Activated T-cell treated with anti-CD3 and anti-CD28 coated beads, Interleukin-2, amount 50 U/mL, for 4 hours (primary cell): ENCODE data around the gene DLGAP3. TPM values are rescaled to one million over a fixed set of nuclear protein-coding genes. Genes with fewer than 3 reads are reported as not detected.

ENCODE experiments used
- ATAC-seq, 2 donors: fragments of 200-7000 bp; cut with Tn5 transposase; one replicate each; pipeline ENCODE4 v1.10.0; 2021
- DNase-seq: peaks from one replicate; pipeline ENCODE4 v3.0.0-alpha.2; 2020
- H3K27me3 Mint-ChIP-seq: one replicate; pipeline ENCODE4 v1.8.0; 2021; ENCODE audit warnings: low read depth, mixed read lengths
- H3K36me3 Mint-ChIP-seq: one replicate; pipeline ENCODE4 v1.8.0; 2022; ENCODE audit warnings: mixed read lengths; ENCODE audit not compliant: insufficient read depth
- H3K4me1 Mint-ChIP-seq: one replicate; pipeline ENCODE4 v1.8.0; 2021; ENCODE audit warnings: low read depth, mixed read lengths
- H3K4me3 Mint-ChIP-seq: one replicate; pipeline ENCODE4 v1.8.0; 2021; ENCODE audit warnings: mild to moderate bottlenecking, moderate library complexity, mixed read lengths
- H3K9me3 Mint-ChIP-seq: one replicate; pipeline ENCODE4 v1.8.0; 2021; ENCODE audit warnings: mixed read lengths
- total RNA-seq, 3 donors: library from RNA; stranded (reverse); gene quantifications; one replicate each; pipeline ENCODE4 v1.2.1, GENCODE V29; 2021

DLGAP3 gene
- total RNA-seq, 3 donors from 2014 or later: 0.98 to 1.5 (median 1.0) TPM

GRCh38 chr1:34923490-34923889 is 6.0 kb downstream of the DLGAP3 start:
- Mint-ChIP-seq H3K4me1 (peaks cover 4% of the 10 kb centered on the region), H3K27me3 (peaks cover 87% of the 10 kb centered on the region), H3K36me3 (no peaks in the 10 kb centered on the region), H3K4me3 (no peak overlapping the region), H3K9me3 (no peaks in the 10 kb centered on the region)
- DNase-seq: no peak
- ATAC-seq: no peak

- DNase-seq: no peak
- Mint-ChIP-seq H3K9me3 (no peaks in the 10 kb centered on the region), H3K27me3 (peaks cover 48% of the 10 kb centered on the region)
Measured at GRCh38 chr1:34918977-34919561, 10.4 kb downstream of the DLGAP3 start.

DNA sequence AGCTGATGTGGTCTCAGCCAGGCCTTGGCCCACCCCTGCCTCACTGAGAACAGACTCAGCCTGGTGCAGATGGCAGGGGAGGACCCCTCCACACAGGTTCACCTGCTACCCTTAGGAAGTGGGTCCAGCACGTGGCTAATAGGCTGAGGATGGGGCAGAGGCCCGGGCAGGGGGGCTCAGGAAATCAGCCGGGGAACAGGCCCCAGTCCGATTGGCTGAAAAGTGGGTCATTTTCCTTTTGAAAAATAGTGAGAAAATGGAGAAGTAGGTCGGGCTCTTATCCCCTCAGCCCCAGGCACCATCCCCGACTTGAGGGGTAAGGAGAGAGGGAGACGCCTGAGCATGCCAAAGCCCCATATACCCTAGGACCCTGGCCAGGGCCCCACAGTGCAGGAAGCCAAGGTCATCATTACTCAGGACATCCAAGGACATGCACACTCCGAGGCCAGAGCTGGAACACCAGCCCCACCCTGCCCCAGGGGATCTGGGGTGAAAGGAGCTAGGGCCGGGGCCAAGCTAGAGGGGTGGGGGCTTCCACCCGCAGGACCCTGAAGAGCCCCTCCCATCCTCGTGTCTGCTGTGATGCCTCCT is 11.0 kb downstream of the DLGAP3 start:
- ATAC-seq (no peak), DNase-seq (no peak)
- Mint-ChIP-seq H3K36me3 (no peaks in the 10 kb centered on the region), H3K27me3 (peaks cover 42% of the 10 kb centered on the region), H3K9me3 (no peaks in the 10 kb centered on the region), H3K4me1 (no peaks in the 10 kb centered on the region), H3K4me3 (no peak overlapping the region)

More at GRCh38 chr1:34918977-34919561, 10.4 kb downstream of the DLGAP3 start:
- no peaks in the 10 kb centered on the region for H3K36me3 Mint-ChIP-seq
- no peak for ATAC-seq
- no peaks in the 10 kb centered on the region for H3K4me1 Mint-ChIP-seq
- H3K4me3 Mint-ChIP-seq: no peak overlapping the region

GRCh38 chr1:34917017-34917416 is 12.4 kb downstream of the DLGAP3 start:
- H3K27me3 Mint-ChIP-seq: peaks cover 27% of the 10 kb centered on the region
- H3K36me3 Mint-ChIP-seq: no peaks in the 10 kb centered on the region
- no peaks in the 10 kb centered on the region for H3K9me3 Mint-ChIP-seq
- H3K4me1 Mint-ChIP-seq: no peaks in the 10 kb centered on the region
- no peak for ATAC-seq
- DNase-seq: no peak
- no peak overlapping the region for H3K4me3 Mint-ChIP-seq

DNA sequence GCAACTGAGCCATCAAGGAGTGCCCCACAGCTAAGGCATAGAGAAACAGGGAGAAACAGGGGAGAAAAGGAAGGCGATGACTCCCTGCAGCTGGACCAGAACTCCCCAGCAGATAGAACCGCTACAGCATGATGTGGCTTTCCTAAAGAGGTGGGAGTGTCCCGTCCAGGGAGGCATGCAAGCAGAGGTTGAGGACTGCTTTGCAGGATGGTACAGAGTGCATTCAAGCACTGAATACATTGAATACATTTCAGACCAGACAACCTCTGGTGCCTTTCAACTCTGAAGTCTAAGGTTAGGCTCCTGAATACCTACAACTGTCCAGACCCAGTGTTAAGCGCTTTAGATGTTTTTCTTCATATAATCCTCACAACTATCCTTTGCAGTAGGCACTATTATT is 13.3 kb downstream of the DLGAP3 start:
- Mint-ChIP-seq H3K36me3 (no peaks in the 10 kb centered on the region), H3K4me1 (no peaks in the 10 kb centered on the region), H3K4me3 (no peak overlapping the region), H3K9me3 (no peaks in the 10 kb centered on the region), H3K27me3 (peaks cover 19% of the 10 kb centered on the region)
- DNase-seq (no peak), ATAC-seq (no peak)

- Mint-ChIP-seq H3K9me3 (no peaks in the 10 kb centered on the region), H3K36me3 (no peaks in the 10 kb centered on the region), H3K4me1 (no peaks in the 10 kb centered on the region), H3K27me3 (peaks cover 17% of the 10 kb centered on the region), H3K4me3 (no peak overlapping the region)
- no peak for ATAC-seq
- no peak for DNase-seq
Measured at GRCh38 chr1:34915521-34915920, 13.9 kb downstream of the DLGAP3 start.

GRCh38 chr1:34914958-34915357 is 14.5 kb downstream of the DLGAP3 start:
- no peaks in the 10 kb centered on the region for H3K36me3 Mint-ChIP-seq
- no peaks in the 10 kb centered on the region for H3K9me3 Mint-ChIP-seq
- H3K27me3 Mint-ChIP-seq: peaks cover 12% of the 10 kb centered on the region
- DNase-seq (no peak), ATAC-seq (no peak)
- no peaks in the 10 kb centered on the region for H3K4me1 Mint-ChIP-seq
- H3K4me3 Mint-ChIP-seq: no peak overlapping the region

GRCh38 chr1:34911465-34911864 is 18.0 kb downstream of the DLGAP3 start:
- Mint-ChIP-seq H3K36me3 (no peaks in the 10 kb centered on the region), H3K4me1 (no peaks in the 10 kb centered on the region), H3K27me3 (peaks cover 2% of the 10 kb centered on the region), H3K9me3 (no peaks in the 10 kb centered on the region), H3K4me3 (no peak overlapping the region)
- DNase-seq (no peak), ATAC-seq (no peak)

GRCh38 chr1:34910425-34910824 is 19.0 kb downstream of the DLGAP3 start:
- peaks cover 2% of the 10 kb centered on the region for H3K27me3 Mint-ChIP-seq
- no peaks in the 10 kb centered on the region for H3K36me3 Mint-ChIP-seq
- ATAC-seq (no peak), DNase-seq (no peak)
- H3K4me1 Mint-ChIP-seq: no peaks in the 10 kb centered on the region
- no peak overlapping the region for H3K4me3 Mint-ChIP-seq
- H3K9me3 Mint-ChIP-seq: no peaks in the 10 kb centered on the region

DNA sequence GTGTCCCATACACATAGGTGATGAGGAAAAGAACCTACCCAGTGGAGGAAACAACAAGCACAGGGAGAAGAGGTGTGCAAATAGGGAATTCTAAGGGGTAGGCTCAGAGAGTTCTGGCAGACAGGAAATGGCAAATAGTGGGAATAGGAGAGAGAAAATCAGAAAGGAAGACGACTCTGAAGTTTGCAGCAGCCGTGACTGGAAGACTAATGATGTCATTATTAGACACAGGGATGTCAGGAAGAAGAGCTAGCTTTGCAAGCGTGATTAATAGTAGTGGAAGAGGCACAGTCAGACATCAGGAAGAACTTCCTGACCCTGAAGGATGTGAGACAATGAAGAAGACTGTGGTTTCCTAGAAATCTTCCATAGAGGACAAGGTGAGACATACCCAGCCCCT is 21.1 kb downstream of the DLGAP3 start:
- no peak overlapping the region for H3K4me3 Mint-ChIP-seq
- no peak for ATAC-seq
- H3K4me1 Mint-ChIP-seq: no peaks in the 10 kb centered on the region
- no peaks in the 10 kb centered on the region for H3K36me3 Mint-ChIP-seq
- H3K9me3 Mint-ChIP-seq: no peaks in the 10 kb centered on the region
- no peak for DNase-seq
- H3K27me3 Mint-ChIP-seq: peaks cover 2% of the 10 kb centered on the region

DNA sequence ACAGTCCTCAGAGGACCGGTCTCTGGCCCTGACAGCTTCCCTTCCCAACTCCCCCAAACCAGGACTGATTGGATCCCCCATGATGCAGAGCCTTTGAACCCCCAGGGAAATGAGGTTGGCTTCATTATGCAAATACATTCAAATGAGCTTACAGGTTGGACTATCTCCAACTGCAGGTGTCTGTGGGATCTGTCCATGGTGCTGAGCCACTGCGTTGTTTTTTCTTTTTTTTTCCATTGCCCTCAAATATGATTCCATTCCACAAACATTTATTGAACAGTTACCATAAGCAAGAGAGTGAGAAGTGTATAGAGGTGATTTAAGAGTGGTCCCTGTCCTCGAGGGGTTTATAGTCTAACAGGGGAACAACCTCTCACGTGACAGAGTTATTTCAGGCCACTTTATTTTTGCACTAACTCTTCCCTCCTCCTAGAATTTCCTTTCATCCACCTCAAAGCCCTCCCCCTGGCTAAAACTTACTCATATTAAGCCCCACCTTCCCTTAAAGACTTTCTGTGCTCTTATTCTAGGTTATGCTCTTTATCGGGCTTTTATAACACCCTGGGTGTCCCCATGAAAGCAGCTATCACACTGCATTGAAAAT is 21.9 kb downstream of the DLGAP3 start:
- Mint-ChIP-seq H3K4me1 (no peaks in the 10 kb centered on the region), H3K4me3 (no peak overlapping the region), H3K27me3 (peaks cover 2% of the 10 kb centered on the region), H3K9me3 (no peaks in the 10 kb centered on the region), H3K36me3 (no peaks in the 10 kb centered on the region)
- DNase-seq: no peak
- no peak for ATAC-seq

GRCh38 chr1:34906756-34907155 is 22.7 kb downstream of the DLGAP3 start:
- no peaks in the 10 kb centered on the region for H3K9me3 Mint-ChIP-seq
- no peak for ATAC-seq
- no peak overlapping the region for H3K4me3 Mint-ChIP-seq
- no peaks in the 10 kb centered on the region for H3K4me1 Mint-ChIP-seq
- DNase-seq: no peak
- H3K36me3 Mint-ChIP-seq: no peaks in the 10 kb centered on the region
- H3K27me3 Mint-ChIP-seq: peaks cover 7% of the 10 kb centered on the region

DNA sequence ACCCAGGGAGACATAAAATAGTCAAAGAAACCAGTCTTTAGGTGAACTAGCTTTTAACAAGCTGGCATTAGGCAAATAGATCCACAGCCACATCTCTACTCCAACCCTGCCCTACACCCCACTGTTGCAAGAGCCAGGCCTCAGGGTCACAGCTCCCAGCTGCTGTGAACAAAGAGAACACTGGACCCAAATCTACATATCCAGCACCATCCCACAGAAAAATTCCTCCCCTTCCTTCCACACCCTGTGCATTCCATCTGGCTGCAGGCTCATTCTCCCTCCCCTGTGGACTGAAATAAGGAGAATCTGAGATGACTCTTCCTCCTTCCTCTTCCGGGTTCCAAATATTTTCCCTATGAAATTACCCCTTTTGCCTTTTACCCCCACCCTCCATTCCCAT is 23.2 kb downstream of the DLGAP3 start:
- ATAC-seq (no peak), DNase-seq (no peak)
- H3K9me3 Mint-ChIP-seq: no peaks in the 10 kb centered on the region
- H3K4me3 Mint-ChIP-seq: no peak overlapping the region
- H3K36me3 Mint-ChIP-seq: no peaks in the 10 kb centered on the region
- no peaks in the 10 kb centered on the region for H3K4me1 Mint-ChIP-seq
- H3K27me3 Mint-ChIP-seq: peaks cover 10% of the 10 kb centered on the region

DNA sequence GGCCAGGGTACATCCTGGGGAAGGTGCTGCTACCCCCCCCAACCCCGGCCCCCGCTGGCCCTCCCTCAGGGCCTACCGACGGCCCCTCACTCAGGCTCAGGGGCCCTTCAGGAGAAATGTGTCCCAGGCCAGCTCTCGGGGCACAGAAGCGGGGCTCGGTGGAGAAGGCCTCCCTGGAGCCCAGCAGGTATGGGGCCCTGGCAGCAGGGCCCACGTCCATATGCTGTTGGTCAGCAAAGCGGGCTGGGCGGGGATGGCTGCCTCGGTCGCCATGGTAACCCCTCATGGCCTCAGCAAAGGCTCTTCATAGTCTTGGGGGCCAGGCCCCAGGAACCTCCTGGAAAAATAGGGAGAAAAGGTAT is 24.4 kb downstream of the DLGAP3 start:
- ATAC-seq: no peak
- no peaks in the 10 kb centered on the region for H3K4me1 Mint-ChIP-seq

More for the DNA sequence above, 24.4 kb downstream of the DLGAP3 start:
- H3K36me3 Mint-ChIP-seq: no peaks in the 10 kb centered on the region
- H3K27me3 Mint-ChIP-seq: peaks cover 12% of the 10 kb centered on the region
- H3K4me3 Mint-ChIP-seq: no peak overlapping the region
- no peak for DNase-seq
- H3K9me3 Mint-ChIP-seq: no peaks in the 10 kb centered on the region
